Measurements from ENCODE around the gene BCL2L13. TPM values are rescaled to one million over a fixed set of nuclear protein-coding genes. Genes with fewer than 3 reads are reported as not detected.

The BCL2L13 gene
- total RNA-seq, 4 donors from 2014 or later = 56.6 to 71.3 (median 68.9) TPM

GRCh38 chr22:17728786-17729185, 90.2 kb downstream of the BCL2L13 start:
- H3K9me3 ChIP-seq = no peaks in the 10 kb centered on the region
- no peak overlapping the region for H3K27ac ChIP-seq
- DNase-seq (ENCODE audit: low spot score in 2 of 2) = no peak
- H3K4me3 ChIP-seq = no peak overlapping the region
- H3K27me3 ChIP-seq = no peaks in the 10 kb centered on the region
- no peaks in the 10 kb centered on the region for H3K4me1 ChIP-seq
- H3K36me3 ChIP-seq = peaks cover 69% of the 10 kb centered on the region
- TF ChIP-seq CTCF (IDR thresholded peaks at IDR 0.05) (no peak), POLR2A (IDR thresholded peaks at IDR 0.05) (no peak), EP300 (IDR thresholded peaks at IDR 0.05) (no peak), POLR2AphosphoS5 (IDR thresholded peaks at IDR 0.05) (no peak)
- WGBS = 77% methylated on average over 8 of the region's 8 CpGs

GRCh38 chr22:17729561-17729960, 91.0 kb downstream of the BCL2L13 start:
- Histone ChIP-seq H3K4me3 (no peak overlapping the region), H3K4me1 (no peaks in the 10 kb centered on the region), H3K36me3 (peaks cover 77% of the 10 kb centered on the region), H3K27me3 (no peaks in the 10 kb centered on the region), H3K27ac (no peak overlapping the region), H3K9me3 (no peaks in the 10 kb centered on the region)
- WGBS = 81% methylated on average over 6 of the region's 6 CpGs
- no peak for TF ChIP-seq POLR2A (IDR thresholded peaks at IDR 0.05)
- TF ChIP-seq EP300 (IDR thresholded peaks at IDR 0.05) = no peak
- TF ChIP-seq CTCF (IDR thresholded peaks at IDR 0.05) = no peak
- TF ChIP-seq POLR2AphosphoS5 (IDR thresholded peaks at IDR 0.05) = no peak
- no peak for DNase-seq (ENCODE audit: low spot score in 2 of 2)

GRCh38 chr22:17732251-17732854, 93.8 kb downstream of the BCL2L13 start:
- H3K36me3 ChIP-seq = peaks cover 82% of the 10 kb centered on the region
- H3K27ac ChIP-seq = no peak overlapping the region
- no peaks in the 10 kb centered on the region for H3K4me1 ChIP-seq
- no peaks in the 10 kb centered on the region for H3K27me3 ChIP-seq
- no peak overlapping the region for H3K4me3 ChIP-seq
- WGBS = 93% methylated on average over 2 of the region's 2 CpGs
- TF ChIP-seq CTCF (IDR thresholded peaks at IDR 0.05) (no peak), POLR2AphosphoS5 (IDR thresholded peaks at IDR 0.05) (no peak)
- no peak for DNase-seq (ENCODE audit: low spot score in 2 of 2)
- H3K9me3 ChIP-seq = no peaks in the 10 kb centered on the region

GRCh38 chr22:17733466-17733865, 94.9 kb downstream of the BCL2L13 start:
- Histone ChIP-seq H3K9me3 (no peaks in the 10 kb centered on the region), H3K4me3 (no peak overlapping the region), H3K27me3 (no peaks in the 10 kb centered on the region), H3K27ac (no peak overlapping the region), H3K36me3 (peaks cover 81% of the 10 kb centered on the region), H3K4me1 (no peaks in the 10 kb centered on the region)
- no peak for DNase-seq (ENCODE audit: low spot score in 2 of 2)
- 62% methylated on average over 3 of the region's 3 CpGs for WGBS
- TF ChIP-seq POLR2AphosphoS5 (IDR thresholded peaks at IDR 0.05) (no peak), CTCF (IDR thresholded peaks at IDR 0.05) (no peak), POLR2A (IDR thresholded peaks at IDR 0.05) (no peak), EP300 (IDR thresholded peaks at IDR 0.05) (no peak)

- 70% methylated on average over 4 of the region's 4 CpGs for WGBS
- no peak for TF ChIP-seq CTCF (IDR thresholded peaks at IDR 0.05)
- no peak for TF ChIP-seq POLR2A (IDR thresholded peaks at IDR 0.05)
- no peak for TF ChIP-seq POLR2AphosphoS5 (IDR thresholded peaks at IDR 0.05)
- TF ChIP-seq EP300 (IDR thresholded peaks at IDR 0.05) = no peak
Observed at GRCh38 chr22:17734187-17734586, 95.6 kb downstream of the BCL2L13 start.

More at GRCh38 chr22:17734187-17734586, 95.6 kb downstream of the BCL2L13 start:
- Histone ChIP-seq H3K36me3 (peaks cover 81% of the 10 kb centered on the region), H3K27ac (no peak overlapping the region), H3K27me3 (no peaks in the 10 kb centered on the region), H3K4me1 (no peaks in the 10 kb centered on the region), H3K4me3 (no peak overlapping the region), H3K9me3 (no peaks in the 10 kb centered on the region)
- no peak for DNase-seq (ENCODE audit: low spot score in 2 of 2)
